Fibroblast of lung (primary cell): ENCODE measurements around the gene NUP62.

Experiments
- CTCF ChIP-seq, 2 donors: IDR thresholded peaks in 1 of 2; conservative IDR thresholded peaks in 1 of 2; 1 replicate in 1 of 2; 2 replicates in 1 of 2; pipeline ENCODE4 v1.5.1; 2011 to 2012; ENCODE audit warnings: low read length in 2 of 2, control low read depth in 1 of 2, inconsistent platforms in 1 of 2, low read depth in 1 of 2, mild to moderate bottlenecking in 1 of 2
- EZH2 ChIP-seq: IDR thresholded peaks from 2 replicates; pipeline ENCODE4 v1.5.1; 2012; ENCODE audit warnings: low read length, control low read depth, mild to moderate bottlenecking; ENCODE audit errors: missing control alignments

- TF ChIP-seq CTCF (conservative IDR thresholded peaks at IDR 0.05 in 1 of 2, IDR thresholded peaks at IDR 0.05 in 1 of 2; ENCODE audit: low read depth in 1 of 2, low read length in 2 of 2) (no peak), EZH2 (no peak)
Measured at GRCh38 chr19:49907745-49908446, 21.4 kb downstream of the NUP62 start.
